GM18508 (cell line): ENCODE results near the gene CLDN9.

Experiments
- ATAC-seq: cut with Tn5 transposase; IDR thresholded peaks from one replicate; pipeline ENCODE4 v1.9.1; 2021; ENCODE audit warnings: moderate number of reproducible peaks; ENCODE audit not compliant: insufficient read depth, unreplicated experiment

CLDN9 gene

GRCh38 chr16:2973605-2974318, 39.0 kb upstream of the CLDN9 start:
- ATAC-seq: no peak

GRCh38 chr16:2974319-2975056, 38.2 kb upstream of the CLDN9 start:
- no peak for ATAC-seq

DNA sequence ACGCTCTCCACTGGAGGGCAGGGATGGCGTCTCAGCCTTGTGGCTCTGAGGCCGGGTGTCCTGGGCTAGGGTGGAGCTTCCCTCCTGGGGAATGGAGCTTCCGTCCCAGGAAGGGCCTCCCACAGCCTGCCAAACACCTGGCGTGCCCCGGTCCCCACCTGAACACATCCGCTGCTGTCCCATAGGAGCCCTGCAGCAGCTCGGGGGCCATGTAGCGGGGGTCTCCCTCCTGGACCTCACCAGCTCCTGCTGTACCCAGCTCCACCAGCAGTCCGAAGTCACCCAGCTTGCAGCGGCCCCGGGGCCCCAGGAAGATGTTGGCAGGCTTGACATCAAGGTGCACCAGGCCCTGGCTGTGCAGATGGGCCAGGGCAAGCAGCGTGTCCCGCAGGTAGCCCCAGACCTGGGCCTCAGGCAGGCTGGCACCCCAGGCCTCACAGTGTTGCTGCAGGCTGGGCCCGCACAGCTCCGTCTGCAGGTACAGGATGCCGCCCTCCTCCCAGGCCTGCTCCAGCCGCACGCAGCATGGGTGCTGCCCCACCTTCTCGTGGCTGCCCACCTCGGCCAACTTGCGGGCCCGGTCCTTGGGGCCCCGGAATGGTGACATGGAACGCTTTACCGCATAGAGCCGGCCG, 37.4 kb upstream of the CLDN9 start:
- ATAC-seq: no peak

DNA sequence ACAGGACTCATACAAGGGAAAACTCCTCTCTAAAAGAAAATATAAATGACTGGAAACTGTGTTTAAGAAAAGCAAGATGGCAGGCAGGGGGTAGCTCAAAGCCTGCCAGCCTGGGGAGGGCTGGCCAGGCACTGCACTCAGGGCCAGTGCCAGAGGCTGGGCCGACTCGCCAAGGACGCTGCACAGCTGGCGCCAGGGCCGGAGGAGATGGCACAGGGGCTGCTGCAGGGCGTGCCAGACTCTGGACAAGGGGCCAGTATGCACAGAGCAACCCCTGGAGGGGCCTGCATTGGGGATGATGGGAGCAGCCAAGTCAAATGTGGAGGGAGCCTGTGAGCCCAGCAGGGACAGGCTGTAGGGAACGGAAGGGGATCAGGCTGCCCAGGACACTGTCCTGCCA, 36.5 kb upstream of the CLDN9 start:
- no peak for ATAC-seq

DNA sequence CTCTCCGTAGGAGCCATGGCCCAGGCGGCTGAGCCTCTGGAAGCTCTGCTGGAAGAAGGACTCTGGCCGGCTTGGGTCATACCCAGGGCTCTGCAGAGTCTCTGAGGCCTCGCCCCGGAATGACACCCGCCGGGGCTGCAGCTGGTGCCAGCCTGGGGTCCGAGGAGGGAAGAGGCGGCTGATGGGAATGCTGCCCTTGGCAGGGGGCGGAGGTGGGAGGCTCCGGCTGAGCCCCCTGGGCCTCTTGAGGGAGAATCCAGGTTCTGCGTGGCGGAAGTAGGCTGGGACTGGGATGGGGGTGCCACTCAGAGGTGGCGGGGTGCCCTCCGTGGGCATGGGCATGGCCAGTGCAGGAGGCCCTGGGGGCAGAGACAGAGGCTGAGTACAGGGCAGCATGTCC, 36.0 kb upstream of the CLDN9 start:
- ATAC-seq: no peak

- no peak for ATAC-seq
These were observed 35.3 kb upstream of the CLDN9 start for GRCh38 chr16:2977440-2977839.

GRCh38 chr16:2979669-2980226, 33.0 kb upstream of the CLDN9 start:
- ATAC-seq: no peak

DNA sequence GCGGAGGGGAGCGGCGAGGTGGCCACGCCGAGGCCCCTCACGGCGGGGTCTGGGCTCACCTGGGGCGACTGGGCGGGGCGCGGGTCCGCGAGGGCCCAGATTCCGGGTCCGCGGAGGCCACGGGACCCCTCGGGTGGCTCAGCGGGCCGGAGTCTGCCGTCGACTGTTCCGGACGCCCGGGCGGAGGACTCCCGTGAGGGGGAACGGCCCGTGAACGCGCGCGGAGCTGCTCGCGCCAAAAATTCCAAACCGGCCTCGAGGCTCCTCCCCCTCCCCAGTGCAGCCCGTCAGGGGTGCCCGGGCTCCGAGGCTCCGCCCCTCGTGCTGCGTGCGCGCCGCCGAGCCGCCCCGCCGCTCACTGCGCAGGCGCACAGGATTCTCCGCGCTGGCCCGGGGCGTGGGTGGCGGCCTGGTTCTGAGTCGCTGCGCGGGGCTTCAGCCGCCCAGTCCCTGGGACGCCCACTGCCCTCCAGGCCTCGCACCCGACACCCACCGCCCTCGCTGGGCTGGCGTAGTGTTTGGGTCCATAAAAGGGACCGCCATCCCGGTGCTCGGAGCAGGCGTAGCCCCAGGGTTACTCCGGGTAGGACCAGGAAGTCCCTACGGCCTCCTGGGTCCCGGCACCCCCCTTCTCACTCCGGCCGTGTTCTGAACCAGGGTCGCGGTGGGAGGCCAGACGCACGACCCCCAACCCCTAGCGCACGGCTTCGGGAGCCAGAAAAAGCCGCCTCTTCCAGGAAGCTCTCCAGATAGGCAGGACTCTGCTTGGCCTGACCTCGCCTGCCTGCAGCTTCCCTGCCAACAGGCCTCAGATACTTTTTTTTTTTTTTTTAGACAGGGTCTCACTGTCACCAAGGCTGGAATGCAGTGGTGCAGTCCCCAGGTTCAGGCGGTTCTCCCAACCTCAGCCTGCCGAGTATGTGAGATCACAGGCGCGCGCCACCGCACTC, 32.2 kb upstream of the CLDN9 start, which contains the start of gene PKMYT1:
Gene PKMYT1, minus strand, starts transcription at position 220 of the 950 bp plus-strand sequence. CDS start 789 bp downstream, outside the sequence.
- no peak for ATAC-seq

DNA sequence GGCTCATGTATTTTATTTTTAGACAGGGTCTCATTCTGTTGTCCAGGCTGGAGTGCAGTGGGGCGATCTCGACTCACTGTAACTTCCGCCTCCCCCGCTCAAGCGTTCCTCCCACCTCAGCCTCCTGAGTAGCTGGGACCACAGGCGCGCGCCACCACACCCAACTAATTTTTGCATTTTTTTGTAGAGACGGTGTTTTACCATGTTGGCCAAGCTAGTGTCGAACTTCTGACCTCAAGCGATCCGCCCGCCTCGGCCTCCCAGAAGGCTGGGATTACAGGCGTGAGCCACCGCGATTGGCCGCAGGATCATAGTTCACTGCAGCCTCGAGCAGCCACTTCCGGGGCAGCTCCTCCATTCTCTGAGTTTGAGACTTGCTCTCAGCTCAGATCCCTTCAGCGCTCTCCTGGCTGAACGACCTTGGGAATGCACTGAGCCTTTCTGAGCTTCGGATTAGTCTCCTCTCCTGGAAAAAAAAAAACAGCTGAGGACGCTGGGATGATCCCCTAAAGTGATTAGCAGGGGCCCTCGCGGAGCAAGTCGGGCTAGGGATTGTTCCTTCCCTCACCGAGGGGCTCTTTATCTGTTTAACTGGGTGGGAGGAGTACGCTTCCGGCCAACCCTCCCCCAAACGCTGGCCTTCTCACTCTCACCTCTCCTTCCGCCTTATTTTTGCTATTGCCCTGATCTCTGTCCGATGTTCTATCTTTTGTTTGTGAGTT, 31.4 kb upstream of the CLDN9 start:
- no peak for ATAC-seq

GRCh38 chr16:2981899-2982250, 30.8 kb upstream of the CLDN9 start:
- ATAC-seq: no peak

DNA sequence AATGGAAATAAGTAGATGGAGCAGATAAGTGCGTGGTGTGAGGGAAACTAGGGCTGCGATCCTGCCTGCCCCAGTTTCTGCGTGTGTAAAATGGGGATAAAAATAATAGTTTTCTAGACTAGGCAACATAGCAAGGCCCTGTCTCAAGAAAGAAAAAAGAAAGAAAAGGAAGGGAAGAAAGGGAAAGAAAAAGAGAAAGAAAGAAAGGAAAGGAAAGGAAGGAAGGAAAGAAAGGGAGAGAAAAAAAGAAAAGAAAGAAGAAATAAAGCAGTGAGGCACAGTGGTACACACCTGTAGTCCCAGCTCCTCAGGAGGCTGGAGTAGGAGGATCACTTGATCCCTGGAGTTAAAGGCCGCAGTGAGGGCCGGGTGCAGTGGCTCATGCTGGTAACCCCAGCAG, 30.3 kb upstream of the CLDN9 start:
- ATAC-seq: no peak

- no peak for ATAC-seq
These were observed 29.0 kb upstream of the CLDN9 start for GRCh38 chr16:2983706-2984136.

GRCh38 chr16:2985462-2985861, 27.3 kb upstream of the CLDN9 start:
- ATAC-seq: no peak

GRCh38 chr16:2985893-2986355, 26.8 kb upstream of the CLDN9 start:
- ATAC-seq: no peak

GRCh38 chr16:2986623-2987188, 26.0 kb upstream of the CLDN9 start:
- ATAC-seq: no peak

DNA sequence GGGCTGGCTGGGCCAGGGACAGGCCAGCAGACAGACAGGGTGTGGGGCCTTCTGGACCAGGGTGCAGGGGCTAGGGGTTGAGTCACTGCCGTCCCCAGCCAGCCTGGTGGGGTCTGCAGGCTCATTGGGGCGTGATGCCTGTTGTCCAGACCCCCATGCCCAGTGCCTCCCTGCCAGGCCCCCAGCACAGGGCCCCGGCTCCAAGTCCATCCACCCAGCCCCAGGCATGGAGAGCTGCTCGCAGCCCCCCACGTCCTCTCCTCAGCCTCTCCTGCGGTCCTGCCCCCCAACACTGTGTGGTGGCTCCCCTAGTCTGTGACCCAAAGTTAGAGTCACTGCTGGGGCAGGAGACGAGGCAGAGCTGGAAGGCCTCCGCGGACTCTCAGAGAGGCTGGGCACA, 25.4 kb upstream of the CLDN9 start:
- no peak for ATAC-seq

DNA sequence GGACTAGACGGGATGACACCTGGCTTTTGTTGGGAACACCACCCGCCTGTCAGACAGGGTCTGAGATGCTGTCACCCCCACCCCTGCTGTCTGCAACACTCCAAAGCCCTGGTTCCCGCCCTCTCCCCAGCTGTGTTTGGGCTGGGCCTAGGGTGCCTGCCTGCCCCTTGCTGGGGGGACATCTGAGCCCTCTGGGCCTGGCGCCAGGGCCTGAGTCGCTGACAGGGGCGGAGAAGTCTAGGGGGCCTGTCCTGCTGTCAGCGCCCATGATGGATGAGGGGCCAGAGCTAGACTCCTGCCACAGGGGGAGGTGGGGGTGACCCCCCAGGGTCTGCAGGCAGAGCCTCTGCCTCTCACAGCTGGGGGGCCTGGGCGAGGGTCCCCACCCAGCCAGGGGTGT, 24.9 kb upstream of the CLDN9 start:
- ATAC-seq: no peak

- no peak for ATAC-seq
These were observed 24.1 kb upstream of the CLDN9 start for GRCh38 chr16:2988590-2989099.

DNA sequence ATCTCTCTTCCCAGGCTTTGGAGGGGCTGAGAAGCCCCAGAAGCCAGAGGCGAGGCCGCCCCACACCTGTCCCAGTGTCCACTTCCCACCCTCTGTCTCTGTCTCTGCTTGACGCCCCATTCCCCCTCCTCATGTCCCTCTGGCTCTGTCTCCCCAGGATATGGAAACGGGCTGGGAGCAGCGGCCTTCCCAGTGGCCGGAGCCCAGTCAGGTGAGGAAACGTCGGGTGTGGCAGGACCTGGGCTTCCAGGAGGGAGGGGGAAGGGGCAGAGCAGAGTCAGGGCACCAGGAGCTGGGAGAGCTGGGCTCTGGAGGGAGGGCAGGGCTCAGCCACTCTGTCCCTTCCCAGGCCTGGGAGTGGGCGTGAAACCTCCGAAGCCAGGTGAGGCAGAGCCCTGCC, 21.8 kb upstream of the CLDN9 start:
- ATAC-seq: no peak
